ENCODE results near the gene HEATR5B.

- TF ChIP-seq CTCF (IDR thresholded peaks at IDR 0.05; ENCODE audit: low read depth, low read length, poor library complexity, severe bottlenecking) (no peak), EZH2phosphoT487 (IDR thresholded peaks at IDR 0.05; ENCODE audit: borderline replicate concordance, low read length) (no peak)
These were observed 15.5 kb downstream of the HEATR5B start for GRCh38 chr2:37068686-37069085.
